ENCODE measurements around the gene COX6A2. TPM values are rescaled to one million over a fixed set of nuclear protein-coding genes. Genes with fewer than 3 reads are reported as not detected.

COX6A2 gene
- total RNA-seq, 2 donors from 2014 or later = 743 to 769 TPM

GRCh38 chr16:31390504-31391041 is 37.6 kb downstream of the COX6A2 start:
- no peak for ATAC-seq
- intact Hi-C loops (cut with DNase I) = no loop called here
- no peak for DNase-seq

DNA sequence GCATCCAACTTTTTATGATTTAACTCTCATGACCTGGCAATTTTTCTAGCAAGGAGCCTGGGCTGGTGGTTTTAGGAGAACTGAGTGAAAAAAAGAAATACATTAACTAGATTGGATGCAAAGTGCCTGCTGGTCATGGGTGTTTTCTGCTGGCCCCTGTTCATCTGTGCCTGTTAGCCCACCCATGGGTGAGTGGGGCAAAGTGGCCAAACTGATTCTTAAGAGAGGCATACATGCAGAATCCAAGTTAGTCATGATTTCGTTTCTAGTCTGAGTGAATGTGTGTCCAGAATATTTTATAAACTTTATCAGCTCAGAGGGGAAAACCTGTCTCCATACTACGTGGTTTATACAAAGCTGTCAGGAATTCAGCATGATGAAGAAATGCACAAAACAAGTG is 39.6 kb downstream of the COX6A2 start:
- no peak for ATAC-seq
- intact Hi-C loops (cut with DNase I) = no loop called here
- no peak for DNase-seq

DNA sequence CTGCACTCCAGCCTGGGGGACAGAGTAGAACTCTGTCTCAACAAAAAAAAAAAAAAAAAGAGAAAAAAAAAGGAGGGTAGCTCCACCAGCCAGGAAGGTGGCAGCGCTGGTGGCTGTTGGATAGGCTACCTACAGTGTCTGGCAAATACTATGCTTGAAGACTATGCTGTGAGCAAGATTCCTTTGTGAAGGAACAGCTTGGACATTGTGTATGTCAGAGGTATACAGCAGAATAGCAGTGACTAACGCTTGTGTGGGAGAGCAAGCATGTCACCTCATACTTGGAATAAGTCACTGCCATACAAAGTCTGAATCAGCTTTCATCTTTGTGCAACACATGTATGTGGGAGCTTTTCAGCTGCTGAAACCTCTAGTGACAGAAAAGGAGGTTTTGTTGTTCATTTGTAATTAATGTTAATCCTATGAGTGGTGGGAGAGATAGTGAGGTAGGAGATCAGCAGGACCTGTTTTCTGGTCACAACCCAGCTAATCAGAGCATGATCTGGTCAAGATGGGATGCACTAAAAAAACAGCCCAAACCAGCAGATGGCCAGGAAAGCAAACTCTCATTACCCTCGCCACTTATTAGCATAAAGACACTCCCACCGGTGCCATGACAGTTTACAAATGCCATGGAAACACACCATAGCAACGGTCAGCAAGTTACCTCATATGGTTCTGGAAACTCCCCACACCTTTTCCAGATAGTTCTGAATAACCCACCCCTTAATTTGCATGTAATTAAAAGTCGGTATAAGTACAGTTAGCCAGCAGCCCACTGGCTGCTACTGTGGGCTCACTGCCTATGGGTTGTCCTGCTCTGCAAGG is 41.8 kb downstream of the COX6A2 start:
- intact Hi-C loops (cut with DNase I) = no loop called here
- ATAC-seq = peak in 1 of 2 donors; percentile 47
- no peak for DNase-seq

DNA sequence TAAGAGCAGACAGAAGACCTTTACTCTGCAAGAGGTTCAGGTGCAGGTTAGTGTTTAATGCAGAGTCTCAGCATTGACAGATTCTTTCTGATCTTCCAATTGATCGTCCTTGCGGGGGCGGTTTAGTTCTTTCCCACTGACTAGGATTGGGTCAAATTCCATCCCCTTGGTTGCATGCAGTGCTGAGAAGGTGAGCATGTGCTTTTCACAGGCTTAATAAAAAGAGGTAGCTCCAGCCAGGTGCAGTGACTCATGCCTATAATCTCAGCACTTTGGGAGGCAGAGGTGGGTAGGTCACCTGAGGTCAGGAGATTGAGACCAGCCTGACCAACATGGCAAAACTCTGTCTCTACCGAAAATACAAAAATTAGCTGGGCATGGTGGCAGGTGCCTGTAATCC is 42.5 kb downstream of the COX6A2 start:
- intact Hi-C loops (cut with DNase I) = no loop called here
- no peak for ATAC-seq
- no peak for DNase-seq

- ATAC-seq = peak; percentile 83 to 86
- peak; percentile 64 for DNase-seq
- intact Hi-C loops (cut with DNase I) = no loop called here
Observed at GRCh38 chr16:31382485-31383161, 45.5 kb downstream of the COX6A2 start.

DNA sequence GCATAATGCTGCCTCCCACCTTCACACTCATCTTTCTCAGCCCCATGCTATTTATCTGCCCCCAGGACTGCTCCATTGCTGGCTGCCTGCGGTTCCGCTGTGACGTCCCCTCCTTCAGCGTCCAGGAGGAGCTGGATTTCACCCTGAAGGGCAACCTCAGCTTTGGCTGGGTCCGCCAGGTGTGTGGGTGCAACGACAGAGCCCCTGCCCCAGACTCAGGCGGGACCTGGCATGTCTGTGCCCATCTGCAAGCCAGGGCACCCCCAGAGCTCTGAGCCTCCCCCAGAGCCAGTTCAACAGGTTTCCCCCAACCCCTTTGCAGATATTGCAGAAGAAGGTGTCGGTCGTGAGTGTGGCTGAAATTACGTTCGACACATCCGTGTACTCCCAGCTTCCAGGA is 48.0 kb downstream of the COX6A2 start:
- intact Hi-C loops (cut with DNase I) = no loop called here
- ATAC-seq = no peak
- no peak for DNase-seq

Other genes with a start within 250 kb of the COX6A2 start
- gene FUS, start 248.2 kb downstream of the COX6A2 start, total RNA-seq = 100 to 1,000 TPM in 1 of 2 donors, 10 to 100 TPM in 1; 99.5 to 192 TPM
- 10 to 100 TPM; 10.8 to 19.1 TPM for gene PYCARD, start 225.6 kb downstream of the COX6A2 start, total RNA-seq
- gene TRIM72, start 214.2 kb downstream of the COX6A2 start, total RNA-seq = under 1 TPM; 0.44 to 0.47 TPM
- gene PYDC1, start 211.2 kb downstream of the COX6A2 start, total RNA-seq = not detected
- gene ITGAM, start 168.4 kb downstream of the COX6A2 start, total RNA-seq = 10 to 100 TPM in 1 of 2 donors, 1 to 10 TPM in 1; 7.4 to 22.1 TPM
- 1 to 10 TPM; 1.7 to 3.5 TPM for gene ITGAX, start 73.2 kb downstream of the COX6A2 start, total RNA-seq
- under 1 TPM in 1 of 2 donors, not detected in 1; 0.24 TPM for gene ITGAD, start 35.0 kb downstream of the COX6A2 start, total RNA-seq
- 1 to 10 TPM; 2.3 to 3.0 TPM for gene ZNF843, start 14.4 kb upstream of the COX6A2 start, total RNA-seq
- gene ARMC5, start 31.1 kb upstream of the COX6A2 start, total RNA-seq = 1 to 10 TPM; 7.0 to 8.9 TPM
- 10 to 100 TPM; 33.2 to 57.9 TPM for gene TGFB1I1, start 43.8 kb upstream of the COX6A2 start, total RNA-seq
- not detected for gene SLC5A2, start 54.8 kb upstream of the COX6A2 start, total RNA-seq
- gene RUSF1, start 80.0 kb upstream of the COX6A2 start, total RNA-seq = 10 to 100 TPM; 25.6 to 36.6 TPM
- gene AHSP, start 99.5 kb upstream of the COX6A2 start, total RNA-seq = not detected

Data from left cardiac atrium (tissue), 4 donors.